PC-9 (cell line): ENCODE measurements around the gene TTBK1.

Source experiments
- EZH2 ChIP-seq: fragments of 200-600 bp; sonication (generic); IDR thresholded peaks from 2 replicates; pipeline ENCODE4 v1.8.0; 2017; ENCODE audit warnings: antibody characterized with exemption, low read depth
- TF ChIP-seq, protein P1 (sequence below): fragments of 200-600 bp; sonication (generic); conservative IDR thresholded peaks from 2 replicates; pipeline ENCODE4 v1.6.1; 2017; ENCODE audit warnings: mixed run types, antibody characterized with exemption, mild to moderate bottlenecking, moderate library complexity

DNA sequence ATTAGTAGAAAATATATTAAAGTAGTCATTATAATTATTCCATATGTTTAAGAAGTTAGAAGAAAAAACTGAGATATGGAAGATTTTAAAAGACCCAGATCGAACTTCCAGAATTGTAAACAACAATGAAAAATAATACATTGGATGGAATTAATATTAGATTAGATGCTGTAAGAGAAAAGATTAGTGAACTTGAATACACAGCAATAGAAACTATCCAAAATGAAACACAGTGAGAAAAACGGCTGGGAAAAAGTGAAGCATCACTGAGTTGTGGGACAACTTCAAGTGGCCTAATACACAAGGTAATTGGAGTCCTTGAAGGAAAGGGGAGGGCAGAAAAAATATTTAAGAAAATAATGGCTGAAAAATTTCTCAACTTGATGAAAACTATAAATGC, 4.2 kb upstream of the TTBK1 start:
- TF ChIP-seq EZH2, result no peak
- TF ChIP-seq, protein P1, sequence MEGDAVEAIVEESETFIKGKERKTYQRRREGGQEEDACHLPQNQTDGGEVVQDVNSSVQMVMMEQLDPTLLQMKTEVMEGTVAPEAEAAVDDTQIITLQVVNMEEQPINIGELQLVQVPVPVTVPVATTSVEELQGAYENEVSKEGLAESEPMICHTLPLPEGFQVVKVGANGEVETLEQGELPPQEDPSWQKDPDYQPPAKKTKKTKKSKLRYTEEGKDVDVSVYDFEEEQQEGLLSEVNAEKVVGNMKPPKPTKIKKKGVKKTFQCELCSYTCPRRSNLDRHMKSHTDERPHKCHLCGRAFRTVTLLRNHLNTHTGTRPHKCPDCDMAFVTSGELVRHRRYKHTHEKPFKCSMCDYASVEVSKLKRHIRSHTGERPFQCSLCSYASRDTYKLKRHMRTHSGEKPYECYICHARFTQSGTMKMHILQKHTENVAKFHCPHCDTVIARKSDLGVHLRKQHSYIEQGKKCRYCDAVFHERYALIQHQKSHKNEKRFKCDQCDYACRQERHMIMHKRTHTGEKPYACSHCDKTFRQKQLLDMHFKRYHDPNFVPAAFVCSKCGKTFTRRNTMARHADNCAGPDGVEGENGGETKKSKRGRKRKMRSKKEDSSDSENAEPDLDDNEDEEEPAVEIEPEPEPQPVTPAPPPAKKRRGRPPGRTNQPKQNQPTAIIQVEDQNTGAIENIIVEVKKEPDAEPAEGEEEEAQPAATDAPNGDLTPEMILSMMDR, result no peak
